PFSK-1 (cell line): ENCODE data around the gene SPTLC1.

Experiments
- FOXP2 ChIP-seq: optimal IDR thresholded peaks from 2 replicates; pipeline ENCODE3; 2011; ENCODE audit warnings: borderline replicate concordance, control low read depth, inconsistent platforms; ENCODE audit not compliant: insufficient read depth; ENCODE audit errors: extremely low read length, extremely low read depth
- POLR2AphosphoS5 ChIP-seq: IDR thresholded peaks from 2 replicates; pipeline ENCODE4 v1.6.1; 2012; ENCODE audit warnings: low read depth, mild to moderate bottlenecking, control low read depth, low read length, moderate library complexity
- SIN3A ChIP-seq: IDR thresholded peaks from 2 replicates; pipeline ENCODE4 v1.6.1; 2012; ENCODE audit warnings: mild to moderate bottlenecking, low read length, moderate library complexity, borderline replicate concordance; ENCODE audit not compliant: insufficient read depth
- TAF1 ChIP-seq: IDR thresholded peaks from 2 replicates; pipeline ENCODE4 v1.6.1; 2012; ENCODE audit warnings: low read length, control low read depth, borderline replicate concordance; ENCODE audit not compliant: insufficient read depth
- TF ChIP-seq, protein P1 (sequence below), 2 experiments: IDR thresholded peaks; 2 replicates each; pipeline versions ENCODE4 v1.6.1 to v1.8.0; 2011 to 2012; ENCODE audit warnings: low read depth in 2 of 2, low read length in 2 of 2, control low read depth in 1 of 2, inconsistent platforms in 1 of 2, mild to moderate bottlenecking in 1 of 2, moderate library complexity in 1 of 2; ENCODE audit not compliant: insufficient read depth in 1 of 2

Gene SPTLC1

DNA sequence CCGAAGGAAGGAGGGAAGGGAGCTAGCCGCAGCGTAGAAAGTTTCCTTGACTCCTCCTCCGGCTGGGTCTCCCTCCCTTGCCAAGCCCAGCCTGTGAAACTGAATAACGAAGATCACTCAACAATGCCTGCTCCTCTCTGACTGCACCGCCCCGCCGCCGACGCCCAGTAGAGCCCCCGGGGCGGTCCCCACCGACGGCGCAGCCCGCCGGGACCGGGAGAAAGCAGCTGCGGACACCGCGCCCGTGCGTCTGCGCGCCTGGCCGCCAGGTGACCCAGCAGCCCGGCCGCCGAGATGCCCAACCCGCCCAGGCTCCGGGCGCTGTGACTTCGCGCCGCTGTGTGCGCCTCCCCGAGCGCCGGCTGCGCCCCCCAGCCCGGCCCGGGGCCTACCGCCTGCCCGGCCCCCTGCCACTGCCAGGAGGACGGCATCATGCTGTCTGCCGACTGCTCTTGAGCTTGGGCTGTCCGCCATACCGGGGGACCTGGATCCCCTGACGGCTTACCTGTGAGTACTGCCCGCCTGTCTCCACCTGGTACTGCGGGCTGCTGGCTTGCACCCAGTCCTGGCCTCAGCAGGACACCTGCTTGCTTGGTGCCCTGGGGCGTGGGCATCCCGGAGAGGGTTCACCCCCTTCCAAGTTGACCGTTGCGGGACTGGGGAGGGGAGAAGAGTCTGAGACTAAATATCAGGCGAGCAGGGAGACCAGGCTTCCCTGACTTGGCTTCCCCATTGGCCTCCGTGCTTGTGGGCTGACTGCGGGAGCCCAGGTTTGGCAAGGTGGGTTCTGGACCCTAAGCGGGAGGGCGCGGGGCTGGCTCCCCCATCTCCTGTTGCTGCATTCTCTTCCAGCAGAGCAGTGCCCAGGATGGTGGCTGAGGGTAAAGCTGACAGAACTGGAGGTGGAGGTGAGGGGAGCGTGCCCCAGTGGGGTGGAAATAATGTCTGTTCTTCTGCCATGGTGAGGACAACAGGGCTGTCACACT, 26.2 kb upstream of the SPTLC1 start:
- TF ChIP-seq, protein P1, sequence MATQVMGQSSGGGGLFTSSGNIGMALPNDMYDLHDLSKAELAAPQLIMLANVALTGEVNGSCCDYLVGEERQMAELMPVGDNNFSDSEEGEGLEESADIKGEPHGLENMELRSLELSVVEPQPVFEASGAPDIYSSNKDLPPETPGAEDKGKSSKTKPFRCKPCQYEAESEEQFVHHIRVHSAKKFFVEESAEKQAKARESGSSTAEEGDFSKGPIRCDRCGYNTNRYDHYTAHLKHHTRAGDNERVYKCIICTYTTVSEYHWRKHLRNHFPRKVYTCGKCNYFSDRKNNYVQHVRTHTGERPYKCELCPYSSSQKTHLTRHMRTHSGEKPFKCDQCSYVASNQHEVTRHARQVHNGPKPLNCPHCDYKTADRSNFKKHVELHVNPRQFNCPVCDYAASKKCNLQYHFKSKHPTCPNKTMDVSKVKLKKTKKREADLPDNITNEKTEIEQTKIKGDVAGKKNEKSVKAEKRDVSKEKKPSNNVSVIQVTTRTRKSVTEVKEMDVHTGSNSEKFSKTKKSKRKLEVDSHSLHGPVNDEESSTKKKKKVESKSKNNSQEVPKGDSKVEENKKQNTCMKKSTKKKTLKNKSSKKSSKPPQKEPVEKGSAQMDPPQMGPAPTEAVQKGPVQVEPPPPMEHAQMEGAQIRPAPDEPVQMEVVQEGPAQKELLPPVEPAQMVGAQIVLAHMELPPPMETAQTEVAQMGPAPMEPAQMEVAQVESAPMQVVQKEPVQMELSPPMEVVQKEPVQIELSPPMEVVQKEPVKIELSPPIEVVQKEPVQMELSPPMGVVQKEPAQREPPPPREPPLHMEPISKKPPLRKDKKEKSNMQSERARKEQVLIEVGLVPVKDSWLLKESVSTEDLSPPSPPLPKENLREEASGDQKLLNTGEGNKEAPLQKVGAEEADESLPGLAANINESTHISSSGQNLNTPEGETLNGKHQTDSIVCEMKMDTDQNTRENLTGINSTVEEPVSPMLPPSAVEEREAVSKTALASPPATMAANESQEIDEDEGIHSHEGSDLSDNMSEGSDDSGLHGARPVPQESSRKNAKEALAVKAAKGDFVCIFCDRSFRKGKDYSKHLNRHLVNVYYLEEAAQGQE (IDR thresholded peaks at IDR 0.05; ENCODE audit: insufficient read depth in 1 of 2, low read depth in 2 of 2, low read length in 2 of 2) = no peak
- no peak for TF ChIP-seq FOXP2
- TF ChIP-seq TAF1 = no peak
- TF ChIP-seq POLR2AphosphoS5 = no peak

GRCh38 chr9:92140754-92141143, 25.5 kb upstream of the SPTLC1 start:
- TF ChIP-seq, protein P1 (IDR thresholded peaks at IDR 0.05; ENCODE audit: insufficient read depth in 1 of 2, low read depth in 2 of 2, low read length in 2 of 2) = no peak
- TF ChIP-seq FOXP2 (no peak), POLR2AphosphoS5 (no peak), SIN3A (no peak), TAF1 (no peak)

GRCh38 chr9:92140074-92140753, 25.0 kb upstream of the SPTLC1 start:
- TF ChIP-seq TAF1 (no peak), SIN3A (no peak), POLR2AphosphoS5 (no peak), FOXP2 (no peak)
- TF ChIP-seq, protein P1 (IDR thresholded peaks at IDR 0.05; ENCODE audit: insufficient read depth in 1 of 2, low read depth in 2 of 2, low read length in 2 of 2) = no peak

GRCh38 chr9:92138157-92138959, 23.1 kb upstream of the SPTLC1 start:
- TF ChIP-seq FOXP2 (no peak), POLR2AphosphoS5 (no peak), SIN3A (no peak), TAF1 (no peak)
- TF ChIP-seq, protein P1 (IDR thresholded peaks at IDR 0.05; ENCODE audit: insufficient read depth in 1 of 2, low read depth in 2 of 2, low read length in 2 of 2) = no peak
